Muscle layer of duodenum (tissue), 2 donors: ENCODE results near the gene AAK1.
"Not testable (repeated sequence)": the region's sequence is repeated elsewhere in the genome, so short reads cannot be mapped to it uniquely, and the experiment has no call there.

Experiments used
- H3K27ac ChIP-seq: one replicate; pipeline ENCODE4 v1.7.0; 2013; ENCODE audit warnings: mild to moderate bottlenecking, low read length
- H3K27me3 ChIP-seq: one replicate; pipeline ENCODE4 v1.7.0; 2013; ENCODE audit warnings: low read depth, mild to moderate bottlenecking, control low read depth, low read length
- H3K36me3 ChIP-seq, 2 donors: one replicate each; pipeline ENCODE4 v1.7.0; 2013; ENCODE audit warnings: low read length in 2 of 2, control low read depth in 1 of 2, mild to moderate bottlenecking in 1 of 2; ENCODE audit not compliant: insufficient read depth in 2 of 2, control insufficient read depth in 1 of 2
- H3K4me1 ChIP-seq, 2 donors: one replicate each; pipeline ENCODE4 v1.7.0; 2013; ENCODE audit warnings: low read length in 2 of 2, mild to moderate bottlenecking in 2 of 2, control low read depth in 1 of 2, moderate library complexity in 1 of 2; ENCODE audit not compliant: insufficient read depth in 2 of 2, control insufficient read depth in 1 of 2
- H3K4me3 ChIP-seq, 2 donors: one replicate each; pipeline ENCODE4 v1.7.0; 2013; ENCODE audit warnings: low read length in 2 of 2, low read depth in 1 of 2, mild to moderate bottlenecking in 1 of 2
- H3K9me3 ChIP-seq, 2 donors: one replicate each; pipeline ENCODE4 v1.7.0; 2013; ENCODE audit warnings: low read length in 2 of 2, control low read depth in 1 of 2, mild to moderate bottlenecking in 1 of 2; ENCODE audit not compliant: control insufficient read depth in 1 of 2
- donor health status: healthy.

AAK1 gene

DNA sequence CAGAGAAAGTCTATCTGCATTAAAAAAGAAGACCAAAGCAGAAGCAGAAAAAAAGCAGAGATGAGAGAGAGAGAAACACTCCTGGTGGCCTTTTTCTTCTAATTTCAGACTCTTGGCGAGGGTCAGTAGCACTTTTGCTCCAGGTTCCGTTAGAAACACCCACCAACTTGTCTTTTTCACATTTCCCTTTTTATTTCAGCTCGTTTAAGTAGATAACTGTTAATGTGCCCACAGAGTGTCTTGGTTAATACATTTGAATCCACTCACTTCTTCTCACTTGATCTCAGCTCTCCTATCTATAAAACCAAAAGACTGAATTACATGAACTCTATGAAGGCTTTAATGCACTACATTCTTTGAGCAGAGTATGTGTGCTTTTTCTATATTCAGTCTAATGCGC, 63.1 kb downstream of the AAK1 start:
- H3K9me3 ChIP-seq, result no peaks in the 10 kb centered on the region
- no peak overlapping the region for H3K27ac ChIP-seq
- peaks cover 3 to 26% of the 10 kb centered on the region in 2 donors for H3K4me1 ChIP-seq
- no peak overlapping the region for H3K4me3 ChIP-seq
- no peaks in the 10 kb centered on the region for H3K27me3 ChIP-seq
- no peaks in the 10 kb centered on the region for H3K36me3 ChIP-seq

- no peak overlapping the region for H3K4me3 ChIP-seq
- H3K27ac ChIP-seq, result no peak overlapping the region
- H3K4me1 ChIP-seq, result peaks cover 3 to 26% of the 10 kb centered on the region in 2 donors
Measured at GRCh38 chr2:69579536-69579935, 64.0 kb downstream of the AAK1 start.

GRCh38 chr2:69578198-69578540, 65.4 kb downstream of the AAK1 start:
- H3K4me1 ChIP-seq, result peaks cover 3 to 22% of the 10 kb centered on the region in 2 donors
- H3K36me3 ChIP-seq, result no peaks in the 10 kb centered on the region
- H3K27me3 ChIP-seq, result no peaks in the 10 kb centered on the region
- H3K27ac ChIP-seq, result no peak overlapping the region
- no peaks in the 10 kb centered on the region for H3K9me3 ChIP-seq
- no peak overlapping the region for H3K4me3 ChIP-seq

More at GRCh38 chr2:69579536-69579935, 64.0 kb downstream of the AAK1 start:
- no peaks in the 10 kb centered on the region for H3K9me3 ChIP-seq
- no peaks in the 10 kb centered on the region for H3K36me3 ChIP-seq
- H3K27me3 ChIP-seq, result no peaks in the 10 kb centered on the region

DNA sequence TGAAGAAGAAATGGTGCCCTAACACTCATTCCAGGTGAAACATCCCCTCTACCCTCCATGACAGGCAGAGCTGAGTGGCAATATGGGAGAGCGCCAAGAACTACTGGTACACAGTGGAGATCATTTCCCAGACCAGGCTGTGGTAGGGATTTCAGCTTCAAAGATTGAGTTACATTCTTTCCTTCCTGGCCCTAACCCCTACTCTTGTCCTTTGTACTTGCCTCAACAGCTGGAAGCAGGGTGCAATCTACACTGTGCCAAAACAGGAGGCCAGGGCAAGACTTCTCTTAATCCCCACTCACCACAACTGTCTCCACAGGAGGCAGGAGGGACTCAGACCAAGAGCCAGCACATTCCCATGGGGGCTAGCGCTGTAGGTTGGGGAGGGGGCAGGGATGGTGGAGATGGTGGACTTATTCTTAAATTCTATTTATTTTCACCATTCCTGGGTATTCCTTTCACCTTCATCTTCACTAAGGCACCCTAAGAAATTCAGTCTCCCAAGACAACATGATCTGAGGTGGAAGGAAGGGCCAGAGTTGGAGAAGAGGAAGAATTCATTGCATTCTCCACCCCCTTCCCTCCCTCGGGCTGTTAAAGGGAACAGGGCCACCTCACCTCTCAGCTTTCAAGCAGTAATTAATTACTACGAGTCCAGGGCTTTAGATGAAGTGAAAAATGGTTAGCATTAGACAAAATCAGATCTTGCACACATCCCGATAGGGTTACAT, 65.9 kb downstream of the AAK1 start:
- no peak overlapping the region for H3K27ac ChIP-seq
- H3K4me3 ChIP-seq, result no peak overlapping the region
- peaks cover 3 to 16% of the 10 kb centered on the region in 2 donors for H3K4me1 ChIP-seq
- H3K36me3 ChIP-seq, result no peaks in the 10 kb centered on the region
- H3K9me3 ChIP-seq, result no peaks in the 10 kb centered on the region
- H3K27me3 ChIP-seq, result no peaks in the 10 kb centered on the region

- Histone ChIP-seq H3K4me3 (no peak overlapping the region), H3K9me3 (no peaks in the 10 kb centered on the region), H3K27me3 (no peaks in the 10 kb centered on the region), H3K4me1 (peaks cover 3 to 12% of the 10 kb centered on the region in 2 donors), H3K36me3 (no peaks in the 10 kb centered on the region), H3K27ac (no peak overlapping the region)
Measured at GRCh38 chr2:69576880-69577279, 66.7 kb downstream of the AAK1 start.

GRCh38 chr2:69575926-69576325, 67.6 kb downstream of the AAK1 start:
- no peaks in the 10 kb centered on the region for H3K36me3 ChIP-seq
- H3K9me3 ChIP-seq, result no peaks in the 10 kb centered on the region
- no peak overlapping the region for H3K4me3 ChIP-seq
- H3K4me1 ChIP-seq, result peaks cover 3 to 9% of the 10 kb centered on the region in 2 donors
- H3K27me3 ChIP-seq, result no peaks in the 10 kb centered on the region
- H3K27ac ChIP-seq, result no peak overlapping the region

DNA sequence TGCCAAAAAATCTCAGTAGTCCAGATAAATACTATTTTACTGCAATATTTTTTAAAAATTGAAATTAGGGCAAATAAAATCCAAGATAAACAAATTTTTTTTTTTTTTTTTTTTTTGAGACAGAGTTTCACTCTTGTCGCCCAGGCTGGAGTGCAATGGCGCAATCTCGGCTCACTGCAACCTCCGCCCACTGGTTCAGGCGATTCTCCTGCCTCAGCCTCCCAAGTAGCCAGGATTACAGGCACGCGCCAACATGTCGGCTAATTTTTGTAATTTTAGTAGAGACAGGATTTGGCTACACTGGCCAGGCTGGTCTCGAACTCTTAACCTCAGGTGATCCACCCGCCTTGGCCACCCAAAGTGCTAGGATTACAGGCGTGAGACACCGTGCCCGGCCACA, 68.2 kb downstream of the AAK1 start:
- H3K27ac ChIP-seq, H3K27me3 ChIP-seq, H3K9me3 ChIP-seq, H3K4me3 ChIP-seq, H3K36me3 ChIP-seq, H3K4me1 ChIP-seq: not testable (repeated sequence)

DNA sequence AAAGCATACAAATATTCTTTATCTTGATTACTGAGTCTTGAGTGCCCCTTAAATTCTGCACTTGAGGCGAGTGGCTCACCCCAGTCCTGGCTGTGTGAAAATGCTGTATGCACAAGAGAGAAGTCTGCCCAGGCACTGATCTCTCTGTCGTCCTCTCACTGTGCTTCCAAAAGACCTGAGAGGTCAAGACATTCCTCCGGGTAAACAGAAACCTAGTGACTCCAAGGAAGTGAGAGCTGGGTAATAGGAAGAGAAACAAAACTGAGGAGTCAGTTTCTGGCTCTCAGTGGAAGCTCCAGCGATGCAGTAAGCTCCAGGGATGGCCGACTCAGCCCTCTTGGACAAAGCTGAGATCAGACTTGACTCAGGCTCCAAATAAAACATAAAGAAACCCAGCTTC, 70.9 kb downstream of the AAK1 start:
- Histone ChIP-seq H3K27me3 (no peaks in the 10 kb centered on the region), H3K4me1 (peaks cover 3 to 8% of the 10 kb centered on the region in 2 donors), H3K27ac (no peak overlapping the region), H3K4me3 (no peak overlapping the region), H3K36me3 (no peaks in the 10 kb centered on the region), H3K9me3 (no peaks in the 10 kb centered on the region)

DNA sequence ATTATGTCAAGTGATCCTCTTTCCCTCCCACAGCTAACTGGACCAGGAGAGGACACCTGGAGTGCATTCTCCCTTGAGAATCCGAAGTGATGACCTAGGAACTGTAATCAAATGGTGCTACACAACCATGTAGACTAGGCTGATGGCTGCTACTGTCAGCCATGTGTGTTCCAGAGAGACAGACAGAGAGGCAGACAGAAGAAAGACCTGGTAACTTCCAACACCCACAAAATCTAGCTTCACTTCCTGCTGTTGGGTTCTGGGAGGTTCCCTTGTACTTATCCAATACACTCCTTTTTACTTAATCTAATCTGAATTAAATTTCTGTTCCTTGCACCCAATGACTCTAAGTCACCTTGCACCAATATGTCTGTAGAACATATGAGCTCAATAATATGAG, 72.3 kb downstream of the AAK1 start:
- no peak overlapping the region for H3K27ac ChIP-seq
- no peaks in the 10 kb centered on the region for H3K27me3 ChIP-seq
- H3K4me1 ChIP-seq, result peaks cover 0 to 4% of the 10 kb centered on the region in 2 donors
- H3K36me3 ChIP-seq, result no peaks in the 10 kb centered on the region
- no peaks in the 10 kb centered on the region for H3K9me3 ChIP-seq
- H3K4me3 ChIP-seq, result no peak overlapping the region

DNA sequence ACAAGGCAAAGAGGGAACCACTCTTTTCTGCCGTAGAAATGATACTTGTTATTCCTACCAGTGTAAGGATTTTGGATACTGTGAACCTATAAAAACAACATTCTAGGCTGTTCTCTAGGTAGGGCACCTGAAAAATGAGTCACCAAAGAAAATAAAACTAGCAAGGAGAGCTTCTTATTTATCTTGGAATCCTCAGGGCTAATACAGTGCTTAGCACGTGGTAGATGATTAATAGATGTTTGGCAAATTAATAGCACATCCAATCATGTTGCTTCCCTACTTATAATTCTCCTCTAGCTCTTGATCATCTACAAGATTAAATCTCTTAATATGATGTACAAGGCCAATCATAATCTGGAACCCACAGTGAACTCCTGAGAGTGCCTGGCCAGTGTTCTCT, 73.1 kb downstream of the AAK1 start:
- no peak overlapping the region for H3K4me3 ChIP-seq
- peaks cover 0 to 4% of the 10 kb centered on the region in 2 donors for H3K4me1 ChIP-seq
- no peaks in the 10 kb centered on the region for H3K9me3 ChIP-seq
- no peaks in the 10 kb centered on the region for H3K36me3 ChIP-seq
- H3K27ac ChIP-seq, result no peak overlapping the region
- H3K27me3 ChIP-seq, result no peaks in the 10 kb centered on the region

DNA sequence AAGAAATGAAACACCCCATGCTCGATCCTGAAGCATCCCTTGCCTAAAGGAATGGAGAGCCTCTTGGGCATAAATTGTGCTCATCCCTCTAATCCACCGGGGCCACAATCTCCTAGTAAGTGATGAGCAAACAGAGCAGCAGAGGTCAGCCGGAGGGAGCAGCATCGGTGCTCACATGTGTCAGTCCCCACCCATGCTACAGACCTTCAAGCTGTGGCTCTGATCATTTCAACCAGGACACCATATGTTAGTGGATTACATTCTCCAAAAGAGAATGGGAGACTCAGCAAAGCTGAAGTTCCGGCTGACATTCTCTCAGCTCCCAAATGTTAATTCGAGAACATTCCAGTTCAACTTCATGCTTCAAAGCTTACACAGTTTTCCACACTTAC, 75.6 kb downstream of the AAK1 start:
- no peaks in the 10 kb centered on the region for H3K36me3 ChIP-seq
- peaks cover 0 to 4% of the 10 kb centered on the region in 2 donors for H3K4me1 ChIP-seq
- H3K27ac ChIP-seq, result no peak overlapping the region
- no peak overlapping the region for H3K4me3 ChIP-seq
- no peaks in the 10 kb centered on the region for H3K9me3 ChIP-seq
- no peaks in the 10 kb centered on the region for H3K27me3 ChIP-seq
